HEK293 (cell line): ENCODE measurements around the gene PPP5C.
A peak's percentile ranks its signal among the peaks of the same experiment; 100 is the strongest.

Experiments used
- GLI2 ChIP-seq: fragments of 450-650 bp; formaldehyde crosslinking; IDR thresholded peaks from 2 replicates; pipeline ENCODE4; 2017; ENCODE audit warnings: missing biosample characterization, missing genetic modification characterization, low read depth, borderline replicate concordance
- GLI4 ChIP-seq: fragments of 450-650 bp; formaldehyde crosslinking; IDR thresholded peaks from 2 replicates; pipeline ENCODE4 v1.5.1; 2016; ENCODE audit warnings: missing biosample characterization, missing genetic modification characterization
- MZF1 ChIP-seq: fragments of 450-650 bp; formaldehyde crosslinking; IDR thresholded peaks from 2 replicates; pipeline ENCODE4 v1.5.1; 2017; ENCODE audit warnings: missing biosample characterization, missing genetic modification characterization, borderline replicate concordance
- OVOL3 ChIP-seq: fragments of 450-650 bp; formaldehyde crosslinking; IDR thresholded peaks from 2 replicates; pipeline ENCODE4 v1.5.1; 2016; ENCODE audit warnings: missing biosample characterization, missing genetic modification characterization
- PRDM1 ChIP-seq: fragments of 450-650 bp; formaldehyde crosslinking; IDR thresholded peaks from 2 replicates; pipeline ENCODE4; 2016; ENCODE audit warnings: missing biosample characterization, missing genetic modification characterization
- SALL2 ChIP-seq: fragments of 450-650 bp; formaldehyde crosslinking; IDR thresholded peaks from 2 replicates; pipeline ENCODE4 v1.5.0; 2017; ENCODE audit warnings: missing biosample characterization, mild to moderate bottlenecking, missing genetic modification characterization, borderline replicate concordance
- ZBTB7A ChIP-seq: fragments of 450-650 bp; formaldehyde crosslinking; IDR thresholded peaks from 2 replicates; pipeline ENCODE4 v1.5.1; 2016; ENCODE audit warnings: low read depth, missing biosample characterization, missing genetic modification characterization
- ZBTB8A ChIP-seq: fragments of 450-650 bp; formaldehyde crosslinking; IDR thresholded peaks from 2 replicates; pipeline ENCODE4 v1.5.1; 2016; ENCODE audit warnings: missing biosample characterization, missing genetic modification characterization
- ZNF184 ChIP-seq: fragments of 450-650 bp; IDR thresholded peaks from 2 replicates; pipeline ENCODE4 v1.5.1; 2018; ENCODE audit warnings: missing biosample characterization, mild to moderate bottlenecking, missing genetic modification characterization
- ZNF311 ChIP-seq: fragments of 450-650 bp; formaldehyde crosslinking; IDR thresholded peaks from 2 replicates; pipeline ENCODE4 v1.5.1; 2017; ENCODE audit warnings: missing biosample characterization, missing genetic modification characterization, borderline replicate concordance
- ZNF37A ChIP-seq: fragments of 450-650 bp; IDR thresholded peaks from 2 replicates; pipeline ENCODE4 v1.5.1; 2018; ENCODE audit warnings: missing biosample characterization, missing genetic modification characterization
- ZNF394 ChIP-seq: fragments of 450-650 bp; formaldehyde crosslinking; IDR thresholded peaks from 2 replicates; pipeline ENCODE4 v1.5.1; 2016; ENCODE audit warnings: missing biosample characterization, missing genetic modification characterization, mild to moderate bottlenecking, moderate library complexity, borderline replicate concordance
- ZNF514 ChIP-seq: fragments of 450-650 bp; formaldehyde crosslinking; IDR thresholded peaks from 2 replicates; pipeline ENCODE4 v1.5.1; 2016; ENCODE audit warnings: missing biosample characterization, missing genetic modification characterization
- ZNF518A ChIP-seq: fragments of 450-650 bp; formaldehyde crosslinking; conservative IDR thresholded peaks from 2 replicates; pipeline ENCODE4 v1.5.1; 2016; ENCODE audit warnings: low read depth, missing biosample characterization, missing genetic modification characterization
- ZNF521 ChIP-seq: fragments of 450-650 bp; formaldehyde crosslinking; IDR thresholded peaks from 2 replicates; pipeline ENCODE4 v1.5.1; 2017; ENCODE audit warnings: missing biosample characterization, mild to moderate bottlenecking, missing genetic modification characterization
- ZNF624 ChIP-seq: fragments of 450-650 bp; formaldehyde crosslinking; IDR thresholded peaks from 2 replicates; pipeline ENCODE4 v1.5.1; 2017; ENCODE audit warnings: missing biosample characterization, missing genetic modification characterization
- ZNF629 ChIP-seq: fragments of 450-650 bp; formaldehyde crosslinking; IDR thresholded peaks from 2 replicates; pipeline ENCODE4 v1.5.1; 2017; ENCODE audit warnings: missing biosample characterization, missing genetic modification characterization
- ZNF654 ChIP-seq: fragments of 450-650 bp; formaldehyde crosslinking; IDR thresholded peaks from 2 replicates; pipeline ENCODE4 v1.5.1; 2016; ENCODE audit warnings: low read depth, missing biosample characterization, missing genetic modification characterization
- ZNF768 ChIP-seq: fragments of 450-650 bp; formaldehyde crosslinking; IDR thresholded peaks from 2 replicates; pipeline ENCODE4 v1.5.1; 2018; ENCODE audit warnings: missing biosample characterization, mild to moderate bottlenecking, missing genetic modification characterization
- ZNF837 ChIP-seq: fragments of 450-650 bp; formaldehyde crosslinking; IDR thresholded peaks from 2 replicates; pipeline ENCODE4 v1.5.1; 2016; ENCODE audit warnings: missing biosample characterization, missing genetic modification characterization
- TF ChIP-seq, protein P1 (sequence below): fragments of 450-650 bp; formaldehyde crosslinking; IDR thresholded peaks from 2 replicates; pipeline ENCODE4 v1.5.1; 2016; ENCODE audit warnings: missing biosample characterization, missing genetic modification characterization
- TF ChIP-seq, protein P2 (sequence below): sonication (generic); formaldehyde crosslinking; IDR thresholded peaks from 2 replicates; pipeline ENCODE4 v1.8.1; 2022; ENCODE audit warnings: mild to moderate bottlenecking, moderate library complexity, missing genetic modification reagents
- TF ChIP-seq, protein P3 (sequence below): fragments of 450-650 bp; formaldehyde crosslinking; IDR thresholded peaks from 2 replicates; pipeline ENCODE4 v1.5.0; 2017; ENCODE audit warnings: missing biosample characterization, missing genetic modification characterization, borderline replicate concordance

Gene PPP5C

GRCh38 chr19:46413262-46414031 lies 66.6 kb downstream of the PPP5C start, which contains the start of gene CCDC8 (continued):
- TF ChIP-seq, protein P1, sequence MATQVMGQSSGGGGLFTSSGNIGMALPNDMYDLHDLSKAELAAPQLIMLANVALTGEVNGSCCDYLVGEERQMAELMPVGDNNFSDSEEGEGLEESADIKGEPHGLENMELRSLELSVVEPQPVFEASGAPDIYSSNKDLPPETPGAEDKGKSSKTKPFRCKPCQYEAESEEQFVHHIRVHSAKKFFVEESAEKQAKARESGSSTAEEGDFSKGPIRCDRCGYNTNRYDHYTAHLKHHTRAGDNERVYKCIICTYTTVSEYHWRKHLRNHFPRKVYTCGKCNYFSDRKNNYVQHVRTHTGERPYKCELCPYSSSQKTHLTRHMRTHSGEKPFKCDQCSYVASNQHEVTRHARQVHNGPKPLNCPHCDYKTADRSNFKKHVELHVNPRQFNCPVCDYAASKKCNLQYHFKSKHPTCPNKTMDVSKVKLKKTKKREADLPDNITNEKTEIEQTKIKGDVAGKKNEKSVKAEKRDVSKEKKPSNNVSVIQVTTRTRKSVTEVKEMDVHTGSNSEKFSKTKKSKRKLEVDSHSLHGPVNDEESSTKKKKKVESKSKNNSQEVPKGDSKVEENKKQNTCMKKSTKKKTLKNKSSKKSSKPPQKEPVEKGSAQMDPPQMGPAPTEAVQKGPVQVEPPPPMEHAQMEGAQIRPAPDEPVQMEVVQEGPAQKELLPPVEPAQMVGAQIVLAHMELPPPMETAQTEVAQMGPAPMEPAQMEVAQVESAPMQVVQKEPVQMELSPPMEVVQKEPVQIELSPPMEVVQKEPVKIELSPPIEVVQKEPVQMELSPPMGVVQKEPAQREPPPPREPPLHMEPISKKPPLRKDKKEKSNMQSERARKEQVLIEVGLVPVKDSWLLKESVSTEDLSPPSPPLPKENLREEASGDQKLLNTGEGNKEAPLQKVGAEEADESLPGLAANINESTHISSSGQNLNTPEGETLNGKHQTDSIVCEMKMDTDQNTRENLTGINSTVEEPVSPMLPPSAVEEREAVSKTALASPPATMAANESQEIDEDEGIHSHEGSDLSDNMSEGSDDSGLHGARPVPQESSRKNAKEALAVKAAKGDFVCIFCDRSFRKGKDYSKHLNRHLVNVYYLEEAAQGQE (tag by site-specific recombination): no peak
- TF ChIP-seq ZNF311: no peak
- no peak; the same call in 1 of the 2 replicates for TF ChIP-seq ZNF394 (tag by site-specific recombination)
- no peak for TF ChIP-seq SALL2 (tag by site-specific recombination)
- peak; percentile 27 for TF ChIP-seq ZNF518A (tag by site-specific recombination)
- TF ChIP-seq ZNF837 (tag by site-specific recombination): no peak
- TF ChIP-seq OVOL3: no peak
- TF ChIP-seq PRDM1 (tag by site-specific recombination): no peak
- no peak for TF ChIP-seq ZNF184 (tag by site-specific recombination)
- TF ChIP-seq ZNF521: no peak
- no peak for TF ChIP-seq ZNF37A
- TF ChIP-seq ZNF768 (tag by site-specific recombination): no peak
- TF ChIP-seq MZF1: no peak
- TF ChIP-seq GLI4 (tag by site-specific recombination): no peak
- TF ChIP-seq, protein P2, sequence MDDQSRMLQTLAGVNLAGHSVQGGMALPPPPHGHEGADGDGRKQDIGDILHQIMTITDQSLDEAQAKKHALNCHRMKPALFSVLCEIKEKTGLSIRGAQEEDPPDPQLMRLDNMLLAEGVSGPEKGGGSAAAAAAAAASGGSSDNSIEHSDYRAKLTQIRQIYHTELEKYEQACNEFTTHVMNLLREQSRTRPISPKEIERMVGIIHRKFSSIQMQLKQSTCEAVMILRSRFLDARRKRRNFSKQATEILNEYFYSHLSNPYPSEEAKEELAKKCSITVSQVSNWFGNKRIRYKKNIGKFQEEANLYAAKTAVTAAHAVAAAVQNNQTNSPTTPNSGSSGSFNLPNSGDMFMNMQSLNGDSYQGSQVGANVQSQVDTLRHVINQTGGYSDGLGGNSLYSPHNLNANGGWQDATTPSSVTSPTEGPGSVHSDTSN (CRISPR knock-in tag): peak; percentile 99
- TF ChIP-seq GLI2 (tag by site-specific recombination): no peak
- TF ChIP-seq ZNF629 (tag by site-specific recombination): peak; percentile 69; the same call in 1 of the 2 replicates
- TF ChIP-seq ZNF624: no peak
- no peak for TF ChIP-seq ZNF654 (tag by site-specific recombination)
- no peak for TF ChIP-seq ZBTB7A
- TF ChIP-seq, protein P3, sequence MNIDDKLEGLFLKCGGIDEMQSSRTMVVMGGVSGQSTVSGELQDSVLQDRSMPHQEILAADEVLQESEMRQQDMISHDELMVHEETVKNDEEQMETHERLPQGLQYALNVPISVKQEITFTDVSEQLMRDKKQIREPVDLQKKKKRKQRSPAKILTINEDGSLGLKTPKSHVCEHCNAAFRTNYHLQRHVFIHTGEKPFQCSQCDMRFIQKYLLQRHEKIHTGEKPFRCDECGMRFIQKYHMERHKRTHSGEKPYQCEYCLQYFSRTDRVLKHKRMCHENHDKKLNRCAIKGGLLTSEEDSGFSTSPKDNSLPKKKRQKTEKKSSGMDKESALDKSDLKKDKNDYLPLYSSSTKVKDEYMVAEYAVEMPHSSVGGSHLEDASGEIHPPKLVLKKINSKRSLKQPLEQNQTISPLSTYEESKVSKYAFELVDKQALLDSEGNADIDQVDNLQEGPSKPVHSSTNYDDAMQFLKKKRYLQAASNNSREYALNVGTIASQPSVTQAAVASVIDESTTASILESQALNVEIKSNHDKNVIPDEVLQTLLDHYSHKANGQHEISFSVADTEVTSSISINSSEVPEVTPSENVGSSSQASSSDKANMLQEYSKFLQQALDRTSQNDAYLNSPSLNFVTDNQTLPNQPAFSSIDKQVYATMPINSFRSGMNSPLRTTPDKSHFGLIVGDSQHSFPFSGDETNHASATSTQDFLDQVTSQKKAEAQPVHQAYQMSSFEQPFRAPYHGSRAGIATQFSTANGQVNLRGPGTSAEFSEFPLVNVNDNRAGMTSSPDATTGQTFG (tag by site-specific recombination): 0 out of 2 replicates have a peak, but pooled peaks have one; percentile 10
- no peak for TF ChIP-seq ZNF514 (tag by site-specific recombination)
- TF ChIP-seq ZBTB8A: peak; percentile 72
